Left lung (tissue), 10 donors: ENCODE results near the gene HPX. TPM values are rescaled to one million over a fixed set of nuclear protein-coding genes. Genes with fewer than 3 reads are reported as not detected.

ENCODE experiments used
- ATAC-seq: fragments of 200-7000 bp; cut with Tn5 transposase; one replicate; pipeline ENCODE4 v1.9.1; 2020; ENCODE audit warnings: moderate library complexity
- DNase-seq, 4 donors: peaks; one replicate each; pipeline ENCODE4 v3.0.0-alpha.2; 2013 to 2020
- H3K27ac ChIP-seq, 2 donors: fragments of 200-600 bp; sonication (generic) in 1 of 2; one replicate each; pipeline versions ENCODE4 v1.5.0 to v1.8.0; 2020 to 2021
- H3K27me3 ChIP-seq, 2 donors: fragments of 200-600 bp; sonication (generic) in 1 of 2; one replicate each; pipeline versions ENCODE4 v1.5.0 to v1.8.0; 2020 to 2021
- H3K36me3 ChIP-seq, 2 donors: fragments of 200-600 bp; sonication (generic) in 1 of 2; one replicate each; pipeline versions ENCODE4 v1.5.0 to v1.8.0; 2020 to 2021
- H3K4me1 ChIP-seq, 2 donors: fragments of 200-600 bp; one replicate each; pipeline ENCODE4 v1.8.0; 2021
- H3K4me3 ChIP-seq, 2 donors: fragments of 200-600 bp; sonication (generic) in 1 of 2; one replicate each; pipeline versions ENCODE4 v1.5.0 to v1.8.0; 2020 to 2021; ENCODE audit warnings: mild to moderate bottlenecking in 1 of 2
- H3K9me3 ChIP-seq, 2 donors: fragments of 200-600 bp; sonication (generic) in 1 of 2; one replicate each; pipeline versions ENCODE4 v1.5.0 to v1.8.0; 2020 to 2021
- CTCF ChIP-seq, 2 donors: fragments of 200-600 bp; sonication (generic) in 1 of 2; IDR thresholded peaks; one replicate each; pipeline versions ENCODE4 v1.5.0 to v1.8.0; 2021; ENCODE audit warnings: antibody characterized with exemption in 2 of 2
- intact Hi-C, 2 donors: fragments of 100-400 bp; cut with DNase I; formaldehyde crosslinking; loops; one replicate each; pipeline versions ENCODE4 v1.11.2 to v1.14.2; 2022
- polyA plus RNA-seq, 6 donors: library from polyadenylated mRNA; unstranded; fragments of 120-200 nt; gene quantifications; one replicate each; pipeline ENCODE4 v1.2.1, GENCODE V29; 2013; ENCODE audit not compliant: insufficient read length in 6 of 6
- total RNA-seq, 2 donors: library from RNA; stranded (reverse); fragmentation: NEBNext Ultra II Directional; extraction: Animal tissue kit (Norgen Biotek cat#: 25700); gene quantifications; one replicate each; pipeline ENCODE4 v1.2.1, GENCODE V29; 2021
- donor health status: DM: no; HTN: yes; CAD: no.
- donor health status: DM: no; HTN: no; CAD: no.

Gene HPX
- total and polyA plus RNA-seq, 8 donors, result 0.86 to 11.4 (median 6.2) TPM

- DNase-seq (no peak), ATAC-seq (no peak)
- intact Hi-C loops, result no loop called here
- peaks cover 0 to 16% of the 10 kb centered on the region in 2 donors for H3K36me3 ChIP-seq
- TF ChIP-seq CTCF (IDR thresholded peaks at IDR 0.05), result no peak
- H3K27me3 ChIP-seq, result no peaks in the 10 kb centered on the region
- H3K9me3 ChIP-seq, result no peaks in the 10 kb centered on the region
- no peak overlapping the region for H3K27ac ChIP-seq
- peaks cover 0 to 5% of the 10 kb centered on the region in 2 donors for H3K4me1 ChIP-seq
- no peak overlapping the region for H3K4me3 ChIP-seq
Measured at GRCh38 chr11:6411594-6412031, 29.2 kb downstream of the HPX start.

GRCh38 chr11:6410695-6411430, 29.9 kb downstream of the HPX start:
- Histone ChIP-seq H3K27me3 (no peaks in the 10 kb centered on the region), H3K9me3 (no peaks in the 10 kb centered on the region), H3K36me3 (peaks cover 0 to 16% of the 10 kb centered on the region in 2 donors), H3K4me3 (no peak overlapping the region), H3K4me1 (peaks cover 0 to 5% of the 10 kb centered on the region in 2 donors), H3K27ac (no peak overlapping the region)
- DNase-seq (no peak), ATAC-seq (no peak)
- no peak for TF ChIP-seq CTCF (IDR thresholded peaks at IDR 0.05)
- intact Hi-C loops, result no loop called here

GRCh38 chr11:6406370-6406769, 34.4 kb downstream of the HPX start:
- Histone ChIP-seq H3K27ac (no peak overlapping the region), H3K27me3 (no peaks in the 10 kb centered on the region), H3K4me1 (no peaks in the 10 kb centered on the region), H3K9me3 (no peaks in the 10 kb centered on the region), H3K36me3 (peaks cover 0 to 16% of the 10 kb centered on the region in 2 donors), H3K4me3 (no peak overlapping the region)
- no peak for ATAC-seq
- intact Hi-C loops, result no loop called here
- no peak for TF ChIP-seq CTCF (IDR thresholded peaks at IDR 0.05)
- DNase-seq, result no peak

GRCh38 chr11:6405846-6406245, 34.9 kb downstream of the HPX start:
- H3K36me3 ChIP-seq, result peaks cover 0 to 14% of the 10 kb centered on the region in 2 donors
- no peak for ATAC-seq
- H3K9me3 ChIP-seq, result no peaks in the 10 kb centered on the region
- no peak for DNase-seq
- intact Hi-C loops, result no loop called here
- no peaks in the 10 kb centered on the region for H3K27me3 ChIP-seq
- TF ChIP-seq CTCF (IDR thresholded peaks at IDR 0.05), result no peak
- H3K4me3 ChIP-seq, result no peak overlapping the region
- no peak overlapping the region for H3K27ac ChIP-seq
- no peaks in the 10 kb centered on the region for H3K4me1 ChIP-seq

- H3K27ac ChIP-seq, result no peak overlapping the region
Measured at GRCh38 chr11:6405052-6405667, 35.6 kb downstream of the HPX start.

More at GRCh38 chr11:6405052-6405667, 35.6 kb downstream of the HPX start:
- no peaks in the 10 kb centered on the region for H3K4me1 ChIP-seq
- no peak for TF ChIP-seq CTCF (IDR thresholded peaks at IDR 0.05)
- H3K27me3 ChIP-seq, result no peaks in the 10 kb centered on the region
- no peak overlapping the region for H3K4me3 ChIP-seq
- peaks cover 0 to 11% of the 10 kb centered on the region in 2 donors for H3K36me3 ChIP-seq
- no peaks in the 10 kb centered on the region for H3K9me3 ChIP-seq
- ATAC-seq (no peak), DNase-seq (peak in 1 of 4 donors; percentile 55)
- intact Hi-C loops, result no loop called here
